ENCODE results near the gene SLC4A4. TPM values are rescaled to one million over a fixed set of nuclear protein-coding genes. Genes with fewer than 3 reads are reported as not detected.

SLC4A4 gene
- 4.9 to 8.3 TPM (median 5.1 TPM) in 3 replicates for total RNA-seq

GRCh38 chr4:71338846-71339593 lies at the start of gene SLC4A4:
Gene SLC4A4, plus strand, starts transcription at chr4:71339020.
- Mint-ChIP-seq H3K4me1 (peaks cover 2% of the 10 kb centered on the region), H3K27me3 (ENCODE audit: low read depth) (no peaks in the 10 kb centered on the region), H3K36me3 (no peaks in the 10 kb centered on the region), H3K4me3 (no peak within 1 kb of the TSS), H3K9me3 (no peaks in the 10 kb centered on the region), H3K27ac (no peak within 1 kb of the TSS)
- no peak for DNase-seq (ENCODE audit: low spot score in 2 of 2, unreplicated experiment in 2 of 2)
- no peak for TF ChIP-seq CTCF (IDR thresholded peaks at IDR 0.05; ENCODE audit: unreplicated experiment)

- Mint-ChIP-seq H3K36me3 (no peaks in the 10 kb centered on the region), H3K27me3 (ENCODE audit: low read depth) (no peaks in the 10 kb centered on the region)
- DNase-seq (ENCODE audit: low spot score in 2 of 2, unreplicated experiment in 2 of 2) = no peak
These were observed 48.7 kb upstream of the SLC4A4 start for GRCh38 chr4:71290074-71290473.

GRCh38 chr4:71290476-71290875 lies 48.3 kb upstream of the SLC4A4 start:
- Mint-ChIP-seq H3K27ac (no peak overlapping the region), H3K27me3 (ENCODE audit: low read depth) (no peaks in the 10 kb centered on the region), H3K9me3 (no peaks in the 10 kb centered on the region), H3K4me1 (peaks cover 13% of the 10 kb centered on the region), H3K4me3 (no peak overlapping the region), H3K36me3 (no peaks in the 10 kb centered on the region)
- DNase-seq (ENCODE audit: low spot score in 2 of 2, unreplicated experiment in 2 of 2) = no peak
- no peak for TF ChIP-seq CTCF (IDR thresholded peaks at IDR 0.05; ENCODE audit: unreplicated experiment)

More at GRCh38 chr4:71290074-71290473, 48.7 kb upstream of the SLC4A4 start:
- no peak for TF ChIP-seq CTCF (IDR thresholded peaks at IDR 0.05; ENCODE audit: unreplicated experiment)
- Mint-ChIP-seq H3K27ac (no peak overlapping the region), H3K9me3 (no peaks in the 10 kb centered on the region), H3K4me3 (no peak overlapping the region), H3K4me1 (peaks cover 13% of the 10 kb centered on the region)

- DNase-seq (ENCODE audit: low spot score in 2 of 2, unreplicated experiment in 2 of 2) = no peak
- Mint-ChIP-seq H3K4me3 (no peak overlapping the region), H3K4me1 (peaks cover 17% of the 10 kb centered on the region), H3K27me3 (ENCODE audit: low read depth) (no peaks in the 10 kb centered on the region), H3K36me3 (no peaks in the 10 kb centered on the region), H3K9me3 (no peaks in the 10 kb centered on the region), H3K27ac (no peak overlapping the region)
- TF ChIP-seq CTCF (IDR thresholded peaks at IDR 0.05; ENCODE audit: unreplicated experiment) = no peak
These were observed 46.6 kb upstream of the SLC4A4 start for GRCh38 chr4:71292228-71292627.

GRCh38 chr4:71293705-71294104 lies 45.1 kb upstream of the SLC4A4 start:
- Mint-ChIP-seq H3K4me1 (peaks cover 17% of the 10 kb centered on the region), H3K9me3 (no peaks in the 10 kb centered on the region), H3K27me3 (ENCODE audit: low read depth) (no peaks in the 10 kb centered on the region), H3K36me3 (no peaks in the 10 kb centered on the region), H3K4me3 (no peak overlapping the region), H3K27ac (no peak overlapping the region)
- no peak for TF ChIP-seq CTCF (IDR thresholded peaks at IDR 0.05; ENCODE audit: unreplicated experiment)
- no peak for DNase-seq (ENCODE audit: low spot score in 2 of 2, unreplicated experiment in 2 of 2)

All from mesothelial cell of epicardium (in vitro differentiated cells).